Heart left ventricle (tissue), 13 donors: ENCODE data around the gene LMTK2.

Experiments used
- CTCF ChIP-seq, 12 donors: fragments of 200-600 bp; sonication (generic) in 4 of 12; IDR thresholded peaks; one replicate each; pipeline versions ENCODE4 v1.5.0 to v1.8.0; 2018 to 2022; ENCODE audit warnings: antibody characterized with exemption in 12 of 12, mild to moderate bottlenecking in 5 of 12
- POLR2A ChIP-seq, 2 donors: fragments of 450-650 bp; IDR thresholded peaks; one replicate each; pipeline ENCODE4 v1.6.1; 2017; ENCODE audit warnings: antibody characterized with exemption in 2 of 2, mild to moderate bottlenecking in 2 of 2, moderate library complexity in 2 of 2
- donor health status: ischemic (EF 13 %, LVEDD 7.1; RV severe dilation, severe dysfunction).
- donor health status: DM: no; HTN: yes; CAD: no.
- donor health status: DM: no; HTN: no; CAD: no.
- donor health status: ischemic (EF 25% LVEDD 6.9; RV normal size, moderate dysfunction).
- donor health status: ischemic (EF 25% LVEDD 5.7; RV mildly dilated, moderate dysfunction).
- donor health status: ischemic (EF 35%, LVEDD 5.7; RV mildly dilated, moderate dysfunction).
- donor health status: nonischemic (EF 11% LVEDD 7.7; RV severe dilation, severe dysfunction).
- donor health status: DM: yes; HTN: yes; CAD: no.
- donor health status: PGD.
- donor health status: ischemic (EF 29% LVEDD 5.4; RV normal size, mild dysfunction).
- donor health status: nonischemic (EF 23%, LVEDD 6.1; RV moderate dilation, normal function).

- no peak for TF ChIP-seq POLR2A (IDR thresholded peaks at IDR 0.05)
- no peak for TF ChIP-seq CTCF (IDR thresholded peaks at IDR 0.05)
These were observed 32.0 kb downstream of the LMTK2 start for GRCh38 chr7:98138672-98139071.
